Gastrocnemius medialis (tissue), 4 donors: Measurements from ENCODE around the gene PTGDR.

Experiments
- POLR2A ChIP-seq, 2 donors: fragments of 450-650 bp; IDR thresholded peaks; one replicate each; pipeline ENCODE4 v1.6.1; 2017; ENCODE audit warnings: antibody characterized with exemption in 2 of 2, mild to moderate bottlenecking in 2 of 2, moderate library complexity in 2 of 2
- TF ChIP-seq, protein P1 (sequence below), 5 experiments: fragments of 450-650 bp in 3 of 5; fragments of 200-600 bp in 2 of 5; sonication (generic) in 2 of 5; IDR thresholded peaks in 4 of 5; conservative IDR thresholded peaks in 1 of 5; 1 replicate in 4 of 5; 2 replicates in 1 of 5; pipeline ENCODE4 v1.5.1; 2016 to 2019; ENCODE audit warnings: antibody characterized with exemption in 5 of 5, mild to moderate bottlenecking in 3 of 5, moderate library complexity in 3 of 5

DNA sequence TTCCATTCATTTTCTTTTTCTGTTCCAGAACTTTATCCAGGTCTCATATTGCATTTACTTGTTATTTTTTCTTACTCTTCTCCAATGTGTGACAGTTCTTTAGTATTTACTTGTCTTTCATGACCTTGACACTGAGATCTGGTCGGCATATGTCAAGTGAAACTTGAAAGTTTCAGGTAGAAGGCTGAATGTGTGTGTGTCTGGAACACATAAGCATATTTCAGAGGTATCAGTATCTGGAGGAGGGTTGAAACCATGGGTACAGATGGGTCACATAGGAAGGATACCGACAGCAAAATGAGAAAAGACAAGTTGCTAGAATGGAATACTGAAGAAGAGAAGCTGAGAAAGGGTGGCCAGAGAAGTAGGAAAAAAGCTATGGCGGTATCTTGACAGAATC, 22.5 kb upstream of the PTGDR start:
- TF ChIP-seq, protein P1, sequence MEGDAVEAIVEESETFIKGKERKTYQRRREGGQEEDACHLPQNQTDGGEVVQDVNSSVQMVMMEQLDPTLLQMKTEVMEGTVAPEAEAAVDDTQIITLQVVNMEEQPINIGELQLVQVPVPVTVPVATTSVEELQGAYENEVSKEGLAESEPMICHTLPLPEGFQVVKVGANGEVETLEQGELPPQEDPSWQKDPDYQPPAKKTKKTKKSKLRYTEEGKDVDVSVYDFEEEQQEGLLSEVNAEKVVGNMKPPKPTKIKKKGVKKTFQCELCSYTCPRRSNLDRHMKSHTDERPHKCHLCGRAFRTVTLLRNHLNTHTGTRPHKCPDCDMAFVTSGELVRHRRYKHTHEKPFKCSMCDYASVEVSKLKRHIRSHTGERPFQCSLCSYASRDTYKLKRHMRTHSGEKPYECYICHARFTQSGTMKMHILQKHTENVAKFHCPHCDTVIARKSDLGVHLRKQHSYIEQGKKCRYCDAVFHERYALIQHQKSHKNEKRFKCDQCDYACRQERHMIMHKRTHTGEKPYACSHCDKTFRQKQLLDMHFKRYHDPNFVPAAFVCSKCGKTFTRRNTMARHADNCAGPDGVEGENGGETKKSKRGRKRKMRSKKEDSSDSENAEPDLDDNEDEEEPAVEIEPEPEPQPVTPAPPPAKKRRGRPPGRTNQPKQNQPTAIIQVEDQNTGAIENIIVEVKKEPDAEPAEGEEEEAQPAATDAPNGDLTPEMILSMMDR (IDR thresholded peaks at IDR 0.05 in 4 of 5, conservative IDR thresholded peaks at IDR 0.05 in 1 of 5): no peak
- TF ChIP-seq POLR2A (IDR thresholded peaks at IDR 0.05): no peak
